BJ (cell line): Measurements from ENCODE around the gene ULBP2. TPM values are rescaled to one million over a fixed set of nuclear protein-coding genes. Genes with fewer than 3 reads are reported as not detected.
"Not testable (repeated sequence)": the region's sequence is repeated elsewhere in the genome, so short reads cannot be mapped to it uniquely, and the experiment has no call there.

Experiments
- CTCF ChIA-PET: fragments of 350-600 bp; formaldehyde crosslinking; extraction: SDS; loops from one replicate; lab custom pipeline; 2021; ENCODE audit warnings: antibody characterized with exemption, inconsistent platforms; lab: Yijun Ruan, JAX
- POLR2A ChIA-PET: fragments of 300-600 bp; sonication (Branson Sonifier 250); formaldehyde crosslinking; extraction: SDS; loops from one replicate; lab custom pipeline; 2021; ENCODE audit warnings: antibody characterized with exemption; lab: Charles Lee
- DNase-seq: peaks from one replicate; pipeline ENCODE4 v3.0.0-alpha.2; 2011; ENCODE audit warnings: low read depth
- H3K27me3 ChIP-seq: 2 replicates; pipeline ENCODE4 v1.6.0; 2011; ENCODE audit warnings: low read length; ENCODE audit not compliant: control insufficient read depth, insufficient read depth
- H3K36me3 ChIP-seq: 2 replicates; pipeline ENCODE4 v1.5.1; 2011; ENCODE audit warnings: low read length; ENCODE audit not compliant: control insufficient read depth, insufficient read depth
- H3K4me3 ChIP-seq: 2 replicates; pipeline ENCODE4 v1.5.1; 2011; ENCODE audit warnings: low read depth, mild to moderate bottlenecking, control low read depth, low read length
- polyA plus RNA-seq: library from polyadenylated mRNA; depleted of rRNA; stranded (reverse); fragments of >200 nt; gene quantifications from 2 replicates; pipeline ENCODE4 v1.2.3, GENCODE V29; 2011
- TF ChIP-seq, protein P1 (sequence below): IDR thresholded peaks from 2 replicates; pipeline ENCODE4 v1.5.1; 2011; ENCODE audit warnings: low read depth, mild to moderate bottlenecking, control low read depth, inconsistent platforms, low read length, moderate library complexity; ENCODE audit not compliant: insufficient read depth

ULBP2 gene
- polyA plus RNA-seq, 1 experiment: 22.8 TPM

DNA sequence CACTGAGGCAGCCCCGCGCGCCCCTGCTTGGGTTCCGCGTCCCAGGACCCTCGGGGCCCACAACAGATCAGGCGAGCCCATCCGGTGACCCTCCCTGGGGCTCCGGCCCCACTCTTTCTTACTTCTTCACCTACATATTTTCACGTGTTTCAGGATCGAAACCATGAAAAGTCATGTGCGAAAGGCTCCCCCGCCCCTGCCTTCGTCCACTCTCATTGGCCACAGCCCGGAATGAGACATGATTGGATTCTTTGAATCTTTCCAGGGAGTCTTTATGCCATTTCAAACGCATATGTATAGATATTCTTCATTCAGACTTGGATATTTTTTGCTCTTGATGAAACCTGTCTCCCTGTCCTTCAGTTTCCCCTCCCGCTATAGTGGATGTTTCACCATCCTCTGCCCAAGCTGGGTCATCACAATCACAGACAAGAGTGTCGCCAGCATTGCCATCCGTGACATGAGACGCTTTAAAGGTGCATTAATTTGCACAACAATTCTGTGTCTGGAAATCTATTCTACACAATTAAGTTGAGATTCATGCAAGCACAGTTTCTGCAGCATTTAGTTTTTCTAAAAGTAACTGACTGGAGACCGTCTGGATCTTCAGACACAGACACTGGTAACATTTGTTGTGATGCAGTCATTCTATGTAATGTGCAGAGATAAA is 13.3 kb downstream of the ULBP2 start:
- POLR2A ChIA-PET, CTCF ChIA-PET, H3K4me3 ChIP-seq, DNase-seq, H3K36me3 ChIP-seq: not testable (repeated sequence)
- H3K27me3 ChIP-seq: peaks cover 31% of the 10 kb centered on the region

DNA sequence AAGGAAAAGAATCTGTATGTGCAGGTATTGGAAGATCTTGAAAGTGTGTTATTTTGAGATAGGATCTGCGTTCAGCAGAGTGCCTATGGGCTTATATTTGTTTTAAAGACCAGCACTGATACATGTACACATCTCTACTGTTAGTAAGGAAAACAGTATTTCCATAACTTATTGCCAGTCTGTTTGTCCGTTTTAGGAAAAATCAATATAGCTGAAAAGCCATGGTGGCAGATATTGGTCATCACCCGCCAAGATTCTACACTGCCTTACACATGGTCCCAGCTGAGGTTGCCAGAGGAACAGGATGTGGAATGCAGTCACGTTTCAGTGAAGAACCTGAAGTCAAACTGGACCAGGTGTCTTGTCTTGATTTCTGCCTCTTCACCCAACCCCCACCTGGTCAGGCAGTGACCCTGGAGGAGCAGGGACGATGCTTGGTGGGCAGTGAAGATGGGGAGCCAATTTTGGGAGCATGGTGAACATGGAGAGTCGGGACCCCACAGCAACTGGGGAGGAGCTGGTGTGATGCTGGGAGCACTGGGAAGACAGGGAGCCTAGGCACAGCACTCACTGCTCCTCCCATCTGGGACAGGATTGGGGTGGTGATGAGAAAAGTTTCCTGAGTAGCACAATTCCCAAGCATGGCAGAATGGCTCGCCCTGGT is 14.0 kb downstream of the ULBP2 start:
- H3K27me3 ChIP-seq: peaks cover 31% of the 10 kb centered on the region
- H3K4me3 ChIP-seq, POLR2A ChIA-PET, CTCF ChIA-PET, H3K36me3 ChIP-seq, DNase-seq: not testable (repeated sequence)

DNA sequence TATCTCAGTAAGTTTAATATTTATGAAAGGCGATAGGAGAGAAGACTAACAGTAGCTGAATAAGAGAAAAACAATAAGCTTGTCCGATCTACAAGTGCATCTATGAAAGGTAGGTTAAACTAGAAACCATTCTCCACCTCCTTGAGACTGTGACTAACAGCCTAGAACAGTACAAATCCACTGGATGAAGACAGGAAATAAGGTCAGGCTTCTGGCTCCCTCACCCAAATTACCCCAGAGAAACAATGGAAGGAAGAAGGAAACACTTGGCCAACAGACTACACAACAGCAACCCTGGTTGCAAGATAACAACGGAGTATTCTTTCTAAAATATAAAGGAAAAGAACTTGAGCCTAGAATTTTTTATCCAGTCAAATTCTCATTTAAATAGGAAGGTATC is 16.3 kb downstream of the ULBP2 start:
- CTCF ChIA-PET, DNase-seq, H3K4me3 ChIP-seq, POLR2A ChIA-PET, H3K36me3 ChIP-seq: not testable (repeated sequence)
- H3K27me3 ChIP-seq: peaks cover 20% of the 10 kb centered on the region

DNA sequence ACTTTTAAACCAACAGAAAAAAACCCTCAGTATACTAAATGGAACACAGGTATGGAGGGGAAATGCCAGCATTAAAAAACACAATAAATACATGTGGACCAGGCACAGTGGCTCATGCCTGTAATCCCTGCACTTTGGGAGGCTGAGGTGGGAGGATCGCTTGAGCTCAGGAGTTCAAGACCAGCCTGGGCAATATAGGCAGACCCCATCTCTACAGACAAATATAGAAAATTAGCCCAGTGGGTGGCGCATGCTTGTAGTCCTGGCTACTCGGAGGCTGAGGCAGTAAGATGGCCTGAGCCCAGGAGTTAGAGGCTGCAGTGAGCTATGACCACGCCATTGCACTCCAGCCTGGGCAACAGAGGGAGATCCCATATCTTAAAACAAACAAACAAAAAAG is 18.0 kb downstream of the ULBP2 start:
- DNase-seq, H3K36me3 ChIP-seq, H3K4me3 ChIP-seq, POLR2A ChIA-PET: not testable (repeated sequence)
- CTCF ChIA-PET: interaction anchor here (0.8 kb wide), 1 partner anchor 353 kb away, joined by 3 read pairs; no protein-coding TSS in a partner anchor
- H3K27me3 ChIP-seq: peaks cover 27% of the 10 kb centered on the region

DNA sequence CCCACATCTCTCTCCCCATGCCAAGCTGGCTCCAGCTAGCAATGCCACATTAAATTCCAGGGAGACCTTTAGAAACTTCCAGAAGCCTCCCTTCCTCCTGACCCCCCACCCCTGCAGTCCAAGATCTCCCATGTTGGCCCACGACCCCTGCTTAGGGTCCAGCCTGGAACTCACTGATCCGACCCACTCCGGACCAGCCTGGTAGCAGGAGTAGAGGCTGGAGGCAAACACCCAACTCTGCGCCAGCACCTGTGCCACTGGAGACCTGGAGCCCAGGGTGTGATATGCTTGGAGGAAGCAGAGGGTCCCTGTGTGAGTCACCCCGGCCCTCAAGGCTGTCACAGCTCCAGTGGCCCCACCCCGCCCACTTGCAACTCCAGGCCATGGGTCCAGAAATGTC is 18.7 kb downstream of the ULBP2 start:
- CTCF ChIA-PET: interaction anchor here (0.8 to 1.9 kb wide), 2 partner anchors 113 to 353 kb away, joined by 3 to 4 read pairs; no protein-coding TSS in a partner anchor

DNA sequence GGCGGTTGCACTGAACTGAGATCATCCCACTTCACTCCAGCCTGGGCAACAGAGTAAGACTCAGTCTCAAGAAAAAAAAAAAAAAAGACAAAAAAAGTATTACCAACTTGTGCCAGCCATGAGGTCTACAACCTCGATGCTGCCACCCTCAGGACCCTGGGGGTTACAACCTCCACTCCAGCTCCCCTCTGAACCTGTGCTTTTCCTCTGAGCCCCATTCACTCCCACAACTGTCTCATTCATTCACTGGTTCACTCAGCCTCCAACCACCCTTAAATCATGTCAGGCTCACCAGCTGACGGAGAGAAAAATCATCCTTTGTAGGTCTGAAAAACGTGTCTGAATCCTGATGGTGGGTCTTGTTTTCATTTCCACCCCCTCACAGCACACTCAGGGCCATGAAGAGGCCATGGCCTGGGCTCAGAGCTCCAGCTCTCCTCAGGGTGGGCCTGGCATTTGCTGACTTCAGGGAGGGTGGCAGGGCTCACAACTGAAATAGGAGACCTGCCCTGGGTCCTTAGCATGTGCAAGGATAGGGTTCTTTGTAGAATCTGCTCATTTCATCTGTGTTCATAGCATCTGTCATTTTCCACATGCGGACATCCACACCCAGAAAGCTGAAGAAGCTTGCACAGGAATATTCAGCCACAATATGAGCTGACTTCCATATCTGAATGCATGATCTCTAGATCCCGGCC is 20.1 kb downstream of the ULBP2 start:
- TF ChIP-seq, protein P1, sequence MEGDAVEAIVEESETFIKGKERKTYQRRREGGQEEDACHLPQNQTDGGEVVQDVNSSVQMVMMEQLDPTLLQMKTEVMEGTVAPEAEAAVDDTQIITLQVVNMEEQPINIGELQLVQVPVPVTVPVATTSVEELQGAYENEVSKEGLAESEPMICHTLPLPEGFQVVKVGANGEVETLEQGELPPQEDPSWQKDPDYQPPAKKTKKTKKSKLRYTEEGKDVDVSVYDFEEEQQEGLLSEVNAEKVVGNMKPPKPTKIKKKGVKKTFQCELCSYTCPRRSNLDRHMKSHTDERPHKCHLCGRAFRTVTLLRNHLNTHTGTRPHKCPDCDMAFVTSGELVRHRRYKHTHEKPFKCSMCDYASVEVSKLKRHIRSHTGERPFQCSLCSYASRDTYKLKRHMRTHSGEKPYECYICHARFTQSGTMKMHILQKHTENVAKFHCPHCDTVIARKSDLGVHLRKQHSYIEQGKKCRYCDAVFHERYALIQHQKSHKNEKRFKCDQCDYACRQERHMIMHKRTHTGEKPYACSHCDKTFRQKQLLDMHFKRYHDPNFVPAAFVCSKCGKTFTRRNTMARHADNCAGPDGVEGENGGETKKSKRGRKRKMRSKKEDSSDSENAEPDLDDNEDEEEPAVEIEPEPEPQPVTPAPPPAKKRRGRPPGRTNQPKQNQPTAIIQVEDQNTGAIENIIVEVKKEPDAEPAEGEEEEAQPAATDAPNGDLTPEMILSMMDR: 0 out of 2 replicates have a peak, but pooled peaks have one; percentile 22
- H3K27me3 ChIP-seq: peaks cover 29% of the 10 kb centered on the region

More for the DNA sequence above, 18.7 kb downstream of the ULBP2 start:
- Histone ChIP-seq H3K4me3 (no peak overlapping the region), H3K27me3 (peaks cover 30% of the 10 kb centered on the region), H3K36me3 (no peaks in the 10 kb centered on the region)
- TF ChIP-seq, protein P1: no peak
- DNase-seq: no peak
- POLR2A ChIA-PET: no interaction called here

More for the DNA sequence above, 20.1 kb downstream of the ULBP2 start:
- no peak overlapping the region for H3K4me3 ChIP-seq
- CTCF ChIA-PET: interaction anchor here (1.9 kb wide), 1 partner anchor 115 kb away, joined by 4 read pairs; no protein-coding TSS in a partner anchor
- POLR2A ChIA-PET: no interaction called here
- DNase-seq: no peak
- H3K36me3 ChIP-seq: no peaks in the 10 kb centered on the region
